MM.1S (cell line): ENCODE results near the gene SORCS2.

Experiments
- EZH2 ChIP-seq: fragments of 300-600 bp; sonication (generic); optimal IDR thresholded peaks from 2 replicates; pipeline ENCODE3; 2017; ENCODE audit warnings: low read depth, mild to moderate bottlenecking, antibody characterized with exemption, low read length, mixed read lengths
- TF ChIP-seq, protein P1 (sequence below): fragments of 300-600 bp; sonication (generic); IDR thresholded peaks from 2 replicates; pipeline ENCODE4 v1.5.1; 2016; ENCODE audit warnings: antibody characterized with exemption, low read length, mixed read lengths

DNA sequence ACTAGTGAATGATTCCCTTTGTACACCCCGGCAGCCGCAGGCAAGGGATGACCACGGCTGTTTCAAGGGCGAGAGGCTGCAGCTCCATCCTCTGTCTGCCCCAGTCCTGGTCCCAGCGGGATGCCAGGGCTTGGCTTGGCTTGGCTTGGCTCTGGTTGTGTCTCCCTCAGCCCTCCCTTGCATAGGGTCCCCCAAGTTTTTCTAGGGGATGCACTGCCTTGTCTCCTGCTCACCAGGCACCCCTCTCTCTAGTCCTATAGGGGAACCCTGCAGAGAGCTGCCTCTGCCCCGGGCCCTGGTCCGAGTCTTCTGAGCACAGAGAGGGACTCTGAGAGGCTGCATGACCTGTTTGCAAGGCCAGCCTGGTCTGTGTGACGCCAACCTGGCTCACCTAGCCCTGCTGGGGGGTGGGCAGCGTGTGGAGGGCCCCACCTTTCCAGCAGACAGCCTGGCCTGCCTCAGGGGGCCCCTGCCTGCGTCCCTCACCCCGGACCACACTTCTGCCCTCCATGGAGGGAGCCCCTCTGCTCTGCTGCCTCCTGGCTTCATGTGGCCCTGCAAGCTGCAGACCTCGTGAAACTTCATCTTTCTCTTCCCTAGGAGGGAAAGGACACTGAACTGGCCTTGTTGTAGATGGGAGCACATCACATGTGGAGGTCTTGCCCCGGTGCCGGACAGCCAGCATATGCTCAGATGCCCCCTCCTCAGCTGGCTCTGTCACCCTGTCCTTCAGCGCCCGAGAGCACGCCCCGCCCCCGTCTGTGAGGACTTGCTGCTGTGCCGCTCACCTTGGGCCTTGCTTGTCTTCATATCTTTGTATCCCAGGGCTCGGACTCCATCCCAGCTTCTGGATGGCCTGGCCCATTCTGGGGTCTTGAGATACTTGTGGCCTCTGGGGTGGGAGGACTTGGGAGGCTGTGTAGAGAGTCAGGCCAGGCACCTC, 16.4 kb downstream of the SORCS2 start:
- TF ChIP-seq, protein P1, sequence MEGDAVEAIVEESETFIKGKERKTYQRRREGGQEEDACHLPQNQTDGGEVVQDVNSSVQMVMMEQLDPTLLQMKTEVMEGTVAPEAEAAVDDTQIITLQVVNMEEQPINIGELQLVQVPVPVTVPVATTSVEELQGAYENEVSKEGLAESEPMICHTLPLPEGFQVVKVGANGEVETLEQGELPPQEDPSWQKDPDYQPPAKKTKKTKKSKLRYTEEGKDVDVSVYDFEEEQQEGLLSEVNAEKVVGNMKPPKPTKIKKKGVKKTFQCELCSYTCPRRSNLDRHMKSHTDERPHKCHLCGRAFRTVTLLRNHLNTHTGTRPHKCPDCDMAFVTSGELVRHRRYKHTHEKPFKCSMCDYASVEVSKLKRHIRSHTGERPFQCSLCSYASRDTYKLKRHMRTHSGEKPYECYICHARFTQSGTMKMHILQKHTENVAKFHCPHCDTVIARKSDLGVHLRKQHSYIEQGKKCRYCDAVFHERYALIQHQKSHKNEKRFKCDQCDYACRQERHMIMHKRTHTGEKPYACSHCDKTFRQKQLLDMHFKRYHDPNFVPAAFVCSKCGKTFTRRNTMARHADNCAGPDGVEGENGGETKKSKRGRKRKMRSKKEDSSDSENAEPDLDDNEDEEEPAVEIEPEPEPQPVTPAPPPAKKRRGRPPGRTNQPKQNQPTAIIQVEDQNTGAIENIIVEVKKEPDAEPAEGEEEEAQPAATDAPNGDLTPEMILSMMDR = no peak
- TF ChIP-seq EZH2 = no peak
